Measurements from ENCODE around the gene NEUROD4. TPM values are rescaled to one million over a fixed set of nuclear protein-coding genes. Genes with fewer than 3 reads are reported as not detected.

Gene NEUROD4
- total and polyA plus RNA-seq, 7 donors: not detected

DNA sequence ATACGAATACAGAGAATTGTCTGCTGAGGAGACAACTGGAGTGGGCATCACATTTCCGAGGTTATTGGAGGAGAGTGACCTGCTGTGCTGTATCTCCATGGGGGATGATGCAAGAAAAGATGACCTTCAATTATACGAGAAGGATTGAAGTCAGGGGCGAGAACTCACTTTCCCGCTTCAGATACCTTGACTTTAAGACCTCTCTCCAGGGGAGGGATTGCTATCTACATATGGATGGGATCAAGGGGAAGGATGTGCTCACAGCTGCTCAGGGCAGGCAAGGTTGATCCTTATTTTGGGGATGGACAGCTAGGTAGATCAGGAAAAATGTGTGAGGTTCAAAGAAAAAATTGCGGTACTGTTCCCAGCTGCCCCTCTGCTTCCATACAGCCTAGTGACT lies 24.4 kb downstream of the NEUROD4 start:
- H3K27me3 ChIP-seq (ENCODE audit: insufficient read depth in 3 of 3, low read length in 2 of 3): peaks cover 0 to 2% (median 0%) of the 10 kb centered on the region in 3 donors
- TF ChIP-seq CTCF (IDR thresholded peaks at IDR 0.05): no peak
- DNase-seq (no peak), ATAC-seq (no peak)
- 67 to 72% (median 71%) methylated on average over 6 of the region's 6 CpGs for WGBS, 3 donors
- no peaks in the 10 kb centered on the region for H3K9me3 ChIP-seq
- H3K4me1 ChIP-seq: no peaks in the 10 kb centered on the region
- no peak overlapping the region for H3K4me3 ChIP-seq
- intact Hi-C loops (cut with DNase I): no loop called here
- no peaks in the 10 kb centered on the region for H3K36me3 ChIP-seq (ENCODE audit: insufficient read depth in 1 of 2, low read depth in 1 of 2)
- no peak overlapping the region for H3K27ac ChIP-seq

GRCh38 chr12:55049676-55050075 lies 29.9 kb downstream of the NEUROD4 start:
- ATAC-seq: no peak
- 89 to 90% (median 90%) methylated on average over 16 of the region's 16 CpGs for WGBS, 3 donors

GRCh38 chr12:55051197-55051947 lies 31.6 kb downstream of the NEUROD4 start:
- no peak for TF ChIP-seq CTCF (IDR thresholded peaks at IDR 0.05)
- no peaks in the 10 kb centered on the region for H3K4me1 ChIP-seq
- WGBS, 3 donors: 55 to 61% (median 60%) methylated on average over 7 of the region's 7 CpGs
- intact Hi-C loops (cut with DNase I): no loop called here
- no peak for DNase-seq
- no peak overlapping the region for H3K27ac ChIP-seq
- H3K36me3 ChIP-seq (ENCODE audit: insufficient read depth in 1 of 2, low read depth in 1 of 2): no peaks in the 10 kb centered on the region
- H3K27me3 ChIP-seq (ENCODE audit: insufficient read depth in 3 of 3, low read length in 2 of 3): no peaks in the 10 kb centered on the region
- ATAC-seq: no peak
- no peaks in the 10 kb centered on the region for H3K9me3 ChIP-seq
- H3K4me3 ChIP-seq: no peak overlapping the region

More at GRCh38 chr12:55049676-55050075, 29.9 kb downstream of the NEUROD4 start:
- H3K4me1 ChIP-seq: no peaks in the 10 kb centered on the region
- TF ChIP-seq CTCF (IDR thresholded peaks at IDR 0.05): no peak
- H3K27me3 ChIP-seq (ENCODE audit: insufficient read depth in 3 of 3, low read length in 2 of 3): no peaks in the 10 kb centered on the region
- H3K9me3 ChIP-seq: no peaks in the 10 kb centered on the region
- H3K27ac ChIP-seq: no peak overlapping the region
- no peak for DNase-seq
- no peak overlapping the region for H3K4me3 ChIP-seq
- H3K36me3 ChIP-seq (ENCODE audit: insufficient read depth in 1 of 2, low read depth in 1 of 2): no peaks in the 10 kb centered on the region
- intact Hi-C loops (cut with DNase I): no loop called here

DNA sequence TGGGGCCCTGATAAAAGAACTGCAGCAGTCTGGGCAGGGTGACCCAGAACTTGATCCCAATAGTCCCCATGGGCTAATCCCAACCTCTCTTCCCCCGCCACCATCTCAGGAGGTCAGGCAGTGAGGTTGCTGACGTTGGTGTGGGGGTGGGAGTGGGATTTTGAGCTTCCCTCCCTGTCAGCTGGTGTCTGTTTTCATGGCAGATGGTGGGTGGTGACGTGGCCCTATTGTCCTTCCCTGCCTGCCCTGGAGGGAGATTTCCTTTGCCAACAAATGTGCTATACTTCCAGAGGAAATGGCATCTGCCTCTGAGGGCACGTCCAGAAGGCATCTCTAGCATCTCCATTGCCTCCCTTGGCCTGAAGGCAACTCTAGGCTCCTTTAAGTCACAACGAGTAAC lies 37.7 kb downstream of the NEUROD4 start:
- 18 to 22% (median 19%) methylated on average over 5 of the region's 5 CpGs for WGBS, 3 donors
- Histone ChIP-seq H3K36me3 (ENCODE audit: insufficient read depth in 1 of 2, low read depth in 1 of 2) (no peaks in the 10 kb centered on the region), H3K4me3 (no peak overlapping the region), H3K27me3 (ENCODE audit: insufficient read depth in 3 of 3, low read length in 2 of 3) (no peaks in the 10 kb centered on the region), H3K27ac (no peak overlapping the region), H3K4me1 (no peaks in the 10 kb centered on the region), H3K9me3 (no peaks in the 10 kb centered on the region)
- intact Hi-C loops (cut with DNase I): no loop called here
- no peak for TF ChIP-seq CTCF (IDR thresholded peaks at IDR 0.05)
- DNase-seq: no peak
- no peak for ATAC-seq

DNA sequence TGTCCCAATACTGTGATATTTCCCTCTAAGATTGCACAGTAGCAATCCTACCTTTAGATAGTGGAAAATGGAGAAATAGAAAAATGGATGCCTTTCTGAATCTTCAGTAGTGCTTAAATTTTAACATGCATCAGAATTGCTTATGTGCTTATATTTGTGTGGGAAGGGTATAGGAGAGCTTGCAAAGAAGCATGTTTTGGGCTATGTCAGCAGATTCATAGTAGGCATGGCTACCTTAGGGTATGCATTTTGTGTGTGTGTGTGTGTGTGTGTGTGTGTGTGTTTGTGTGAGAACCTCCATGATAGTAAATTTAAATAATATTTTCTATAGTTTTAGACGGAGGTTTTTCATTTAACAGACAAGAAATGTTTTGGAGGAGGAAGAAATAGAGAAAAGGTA lies 38.3 kb downstream of the NEUROD4 start:
- H3K27ac ChIP-seq: no peak overlapping the region
- ATAC-seq: no peak
- DNase-seq: no peak
- 92 to 94% (median 92%) methylated on average over 1 of the region's 1 CpG for WGBS, 3 donors
- no peak overlapping the region for H3K4me3 ChIP-seq
- no peak for TF ChIP-seq CTCF (IDR thresholded peaks at IDR 0.05)
- H3K4me1 ChIP-seq: no peaks in the 10 kb centered on the region
- no peaks in the 10 kb centered on the region for H3K27me3 ChIP-seq (ENCODE audit: insufficient read depth in 3 of 3, low read length in 2 of 3)
- no peaks in the 10 kb centered on the region for H3K9me3 ChIP-seq
- H3K36me3 ChIP-seq (ENCODE audit: insufficient read depth in 1 of 2, low read depth in 1 of 2): no peaks in the 10 kb centered on the region
- intact Hi-C loops (cut with DNase I): no loop called here

Measured in psoas muscle (tissue), 8 donors.